ENCODE results near the gene SFXN1.

DNA sequence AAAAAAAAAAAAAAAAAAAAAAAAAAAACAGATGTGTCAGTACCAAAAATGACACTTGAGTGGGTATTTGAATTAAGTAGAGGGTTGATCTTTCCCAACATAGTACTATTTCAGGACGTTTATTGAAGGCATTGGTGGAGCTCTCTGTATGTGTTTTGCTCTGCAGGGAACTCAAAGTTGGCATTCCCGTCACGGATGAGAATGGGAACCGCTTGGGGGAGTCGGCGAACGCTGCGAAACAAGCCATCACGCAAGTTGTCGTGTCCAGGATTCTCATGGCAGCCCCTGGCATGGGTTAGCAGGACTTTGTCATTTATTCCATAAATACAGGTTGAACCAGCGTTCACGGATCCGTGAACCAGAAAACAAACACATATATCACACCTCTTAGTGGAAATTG lies 34.9 kb downstream of the SFXN1 start:
- no peak for TF ChIP-seq POLR2AphosphoS5 (IDR thresholded peaks at IDR 0.05; ENCODE audit: borderline replicate concordance, low read depth, low read length)
- no peak for TF ChIP-seq EZH2 (IDR thresholded peaks at IDR 0.05)
- TF ChIP-seq FOXP2 (optimal IDR thresholded peaks at IDR 0.05; ENCODE audit: control extremely low read depth, extremely low read length, insufficient read depth), result no peak
